NCI-H1105 treated with DMSO at 0.1 percent for 48 hours (cell line): ENCODE results near the gene MBD3.
A peak's percentile ranks its signal among the peaks of the same experiment; 100 is the strongest.

Experiments used
- DNase-seq: peaks from one replicate; lab custom pipeline; 2025; lab: John Stamatoyannopoulos, UW

The MBD3 gene

DNA sequence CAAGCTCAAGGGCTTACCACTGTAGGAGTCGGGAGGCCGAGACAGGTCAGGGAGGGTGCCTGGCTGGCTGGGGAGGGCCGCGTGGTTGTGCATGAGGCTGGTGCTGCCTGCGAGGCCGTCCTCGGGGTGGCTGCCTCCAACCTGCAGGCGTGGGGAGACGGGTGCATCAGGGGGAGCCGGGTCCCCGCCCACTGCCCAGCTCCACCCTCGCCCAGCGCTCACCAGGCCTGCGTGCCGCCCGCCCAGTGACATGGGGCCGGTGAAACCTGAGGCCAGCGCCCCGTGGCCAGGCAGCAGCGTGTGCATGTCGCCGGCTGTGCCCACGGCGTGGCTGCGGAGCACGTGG is 26.4 kb upstream of the MBD3 start:
- DNase-seq = no peak

DNA sequence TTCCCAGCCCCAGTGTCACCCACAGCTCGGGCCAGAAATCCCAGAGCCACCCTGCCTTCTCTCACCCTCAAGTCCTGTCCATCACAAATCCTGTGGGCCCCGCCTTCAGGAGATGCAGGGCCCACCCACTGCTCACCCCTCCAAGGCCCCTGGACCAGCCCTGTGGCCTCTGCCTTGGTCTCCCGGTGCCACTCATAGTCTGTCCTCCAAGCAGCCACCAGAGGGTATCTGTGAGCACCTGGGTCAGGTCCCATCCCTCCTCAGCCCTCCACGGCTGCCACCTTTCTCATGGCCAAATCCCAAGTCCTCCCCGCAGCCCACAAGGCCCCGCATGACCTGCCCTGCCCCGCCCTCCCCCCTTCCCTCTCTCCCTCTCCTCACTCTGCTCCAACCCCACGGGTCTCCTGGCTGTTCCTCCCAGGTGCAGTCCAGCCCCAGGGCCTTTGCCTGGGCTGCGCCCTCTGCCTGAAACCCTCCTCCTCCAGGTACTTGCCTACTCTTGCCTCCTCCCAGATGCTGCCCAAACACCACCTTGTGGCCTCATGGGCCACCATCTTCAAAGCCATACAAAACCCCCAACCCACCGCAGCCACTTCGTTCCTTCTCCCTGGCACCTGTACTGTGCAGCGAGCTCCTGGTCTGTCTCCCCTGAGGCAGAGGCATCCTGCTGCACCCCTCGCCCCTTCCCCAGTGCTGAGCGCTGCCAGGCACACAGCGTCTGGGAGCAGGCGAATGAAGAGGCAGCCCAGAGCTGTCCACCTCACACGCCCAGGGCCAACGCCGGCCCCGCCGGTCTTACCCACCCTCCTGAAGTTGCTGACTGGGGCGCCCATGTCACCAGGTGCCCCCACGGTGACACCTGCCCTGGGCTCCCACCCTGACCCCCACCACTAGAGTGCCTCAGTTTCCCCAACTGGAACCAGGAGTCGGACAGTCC is 25.8 kb upstream of the MBD3 start:
- DNase-seq = peak; percentile 5

GRCh38 chr19:1616875-1617274 is 24.2 kb upstream of the MBD3 start:
- no peak for DNase-seq

- no peak for DNase-seq
These were observed 23.7 kb upstream of the MBD3 start for GRCh38 chr19:1616396-1616795.

- DNase-seq = no peak
These were observed 22.6 kb upstream of the MBD3 start for GRCh38 chr19:1615156-1615765.

- no peak for DNase-seq
These were observed 21.3 kb upstream of the MBD3 start for GRCh38 chr19:1613808-1614570.

DNA sequence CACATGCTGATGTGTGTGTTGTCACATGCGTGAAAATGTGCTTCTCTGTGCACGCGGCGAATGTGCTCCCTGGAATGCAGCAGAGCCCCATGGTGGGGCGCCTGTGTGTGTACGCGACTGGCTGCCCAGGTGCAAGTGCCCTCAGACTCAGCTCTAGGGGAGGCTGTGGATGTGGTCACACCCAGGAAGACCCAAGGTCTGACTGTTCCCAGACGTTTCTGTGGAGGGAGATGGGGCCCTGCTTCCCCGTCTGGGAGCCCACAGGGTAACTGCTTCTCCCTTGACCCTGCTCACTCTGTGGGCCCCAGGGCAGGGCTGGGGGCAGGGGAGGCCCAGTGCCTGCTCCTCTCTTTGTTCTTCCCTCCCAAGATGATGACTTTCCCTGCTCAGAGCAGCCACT is 20.5 kb upstream of the MBD3 start:
- DNase-seq = no peak

DNA sequence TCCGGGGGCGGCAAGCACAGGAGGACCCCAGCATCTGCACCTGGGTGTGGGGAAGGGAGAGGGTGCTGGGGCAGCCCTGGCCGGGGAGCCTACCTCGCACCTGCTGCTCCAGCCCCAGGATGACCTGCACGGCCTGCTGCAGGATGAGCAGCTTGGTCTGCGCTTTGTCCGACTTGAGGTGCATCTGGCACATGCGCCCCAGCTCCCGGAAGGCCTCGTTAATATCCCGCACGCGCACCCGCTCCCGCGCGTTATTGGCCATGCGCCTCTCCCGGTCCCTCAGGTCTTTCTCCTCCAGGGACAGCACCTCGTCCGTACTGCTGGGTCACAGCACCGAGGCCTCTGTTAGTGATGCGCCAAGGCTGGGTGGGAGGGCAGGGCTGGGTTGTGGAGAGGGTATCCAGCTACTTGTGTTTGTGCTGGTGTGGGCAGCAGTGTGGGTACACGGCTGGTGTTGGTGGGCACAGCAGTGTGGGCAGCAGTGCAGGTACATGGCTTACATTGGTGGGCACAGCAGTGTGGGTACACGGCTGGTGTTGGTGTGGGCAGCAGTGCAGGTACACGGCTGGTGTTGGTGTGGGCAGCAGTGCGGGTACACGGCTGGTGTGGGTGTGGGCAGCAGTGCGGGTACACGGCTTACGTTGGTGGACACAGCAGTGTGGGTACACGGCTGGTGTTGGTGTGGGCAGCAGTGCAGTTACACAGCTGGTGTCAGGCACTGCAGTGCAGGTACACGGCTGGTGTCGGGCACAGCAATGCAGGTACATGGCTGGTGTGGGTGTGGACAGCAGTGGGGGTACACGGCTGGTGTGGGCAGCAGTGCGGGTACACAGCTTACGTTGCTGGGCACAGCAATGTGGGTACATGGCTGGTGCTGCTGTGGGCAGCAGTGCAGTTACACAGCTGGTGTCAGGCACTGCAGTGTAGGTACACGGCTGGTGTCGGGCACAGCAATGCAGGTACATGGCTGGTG is 19.7 kb upstream of the MBD3 start:
- no peak for DNase-seq

GRCh38 chr19:1611353-1611752 is 18.7 kb upstream of the MBD3 start:
- DNase-seq = no peak

DNA sequence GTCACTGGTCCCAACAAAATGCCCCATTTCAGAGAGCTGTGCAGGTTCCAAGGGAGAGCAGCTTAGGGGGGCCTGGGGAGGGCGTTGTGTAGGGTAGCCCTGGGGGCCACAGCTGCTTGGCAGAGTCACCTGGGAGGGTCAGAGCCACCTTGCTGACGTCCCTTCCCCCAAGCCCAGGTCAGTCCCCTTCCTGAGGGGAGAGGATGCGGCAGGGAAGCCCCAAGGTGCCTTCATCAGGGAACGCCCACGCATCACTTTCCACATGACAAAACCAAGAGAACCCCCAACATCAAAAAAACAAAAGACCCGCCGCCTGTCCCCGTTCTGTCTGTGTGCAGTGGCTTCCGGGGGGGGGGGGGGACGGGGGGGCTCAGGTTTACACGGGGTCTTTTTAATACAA is 17.9 kb upstream of the MBD3 start:
- no peak for DNase-seq

- DNase-seq = no peak
These were observed 17.2 kb upstream of the MBD3 start for GRCh38 chr19:1609680-1610474.

GRCh38 chr19:1609103-1609396 is 16.4 kb upstream of the MBD3 start:
- no peak for DNase-seq

DNA sequence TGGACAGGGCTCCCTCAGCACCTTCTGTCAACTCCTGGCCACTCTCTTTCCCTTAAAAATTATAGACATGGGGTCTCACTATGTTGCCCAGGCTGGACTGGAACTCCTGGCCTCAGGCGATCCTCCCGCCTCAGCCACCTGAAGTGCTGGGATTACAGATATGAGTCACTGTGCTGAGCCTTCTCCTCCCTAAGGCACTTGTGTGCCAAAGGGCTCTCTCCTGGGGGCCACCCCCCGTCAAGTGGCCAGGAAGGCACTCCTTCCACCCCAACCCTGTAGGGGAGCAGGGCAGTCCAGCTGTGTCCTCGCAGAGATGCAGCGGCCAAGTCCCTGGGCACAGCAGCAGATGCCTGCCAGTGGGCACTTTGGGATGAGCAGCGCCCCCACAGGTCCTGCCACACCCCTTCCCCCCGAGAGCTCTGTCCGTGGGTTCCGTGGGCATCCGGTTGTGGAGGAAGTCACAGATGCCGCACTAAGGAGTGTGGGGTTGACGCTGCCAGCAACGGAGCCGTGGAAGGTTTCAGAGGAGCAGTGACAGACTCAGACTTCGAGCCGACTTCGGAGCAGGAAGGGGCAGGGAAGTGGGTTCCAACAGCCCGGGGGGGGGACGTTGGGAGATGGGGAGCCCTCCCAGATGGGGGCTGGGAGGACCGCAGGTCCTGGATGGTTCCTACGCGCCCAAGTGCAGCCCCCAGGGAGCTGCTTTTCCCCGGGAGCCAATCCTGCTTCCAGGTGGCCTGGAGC is 15.9 kb upstream of the MBD3 start:
- no peak for DNase-seq

DNA sequence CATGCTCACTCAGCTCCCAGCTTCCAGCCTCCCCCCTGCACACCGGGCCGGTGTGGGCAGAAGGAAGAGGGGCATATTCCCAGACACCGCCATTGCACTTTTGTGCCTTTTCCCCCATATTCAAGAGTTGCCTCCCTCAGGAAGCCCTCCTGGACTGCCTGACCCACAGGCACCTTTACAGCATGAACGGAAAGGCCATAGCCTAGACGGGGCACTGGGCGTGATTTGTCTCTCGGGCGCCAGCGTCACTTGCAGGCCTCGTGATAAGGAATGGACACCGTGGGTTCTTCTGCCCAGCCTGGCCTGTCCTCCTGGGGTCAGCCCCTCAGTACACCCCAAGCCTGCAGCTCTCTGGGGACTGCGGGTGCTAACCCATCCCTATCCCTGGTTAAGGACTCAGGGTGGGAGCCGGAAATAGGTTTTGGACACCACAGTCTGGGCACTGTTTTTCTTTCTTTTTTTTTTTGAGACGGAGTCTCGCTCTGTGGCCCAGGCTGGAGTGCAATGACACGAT is 13.5 kb upstream of the MBD3 start:
- DNase-seq = no peak

DNA sequence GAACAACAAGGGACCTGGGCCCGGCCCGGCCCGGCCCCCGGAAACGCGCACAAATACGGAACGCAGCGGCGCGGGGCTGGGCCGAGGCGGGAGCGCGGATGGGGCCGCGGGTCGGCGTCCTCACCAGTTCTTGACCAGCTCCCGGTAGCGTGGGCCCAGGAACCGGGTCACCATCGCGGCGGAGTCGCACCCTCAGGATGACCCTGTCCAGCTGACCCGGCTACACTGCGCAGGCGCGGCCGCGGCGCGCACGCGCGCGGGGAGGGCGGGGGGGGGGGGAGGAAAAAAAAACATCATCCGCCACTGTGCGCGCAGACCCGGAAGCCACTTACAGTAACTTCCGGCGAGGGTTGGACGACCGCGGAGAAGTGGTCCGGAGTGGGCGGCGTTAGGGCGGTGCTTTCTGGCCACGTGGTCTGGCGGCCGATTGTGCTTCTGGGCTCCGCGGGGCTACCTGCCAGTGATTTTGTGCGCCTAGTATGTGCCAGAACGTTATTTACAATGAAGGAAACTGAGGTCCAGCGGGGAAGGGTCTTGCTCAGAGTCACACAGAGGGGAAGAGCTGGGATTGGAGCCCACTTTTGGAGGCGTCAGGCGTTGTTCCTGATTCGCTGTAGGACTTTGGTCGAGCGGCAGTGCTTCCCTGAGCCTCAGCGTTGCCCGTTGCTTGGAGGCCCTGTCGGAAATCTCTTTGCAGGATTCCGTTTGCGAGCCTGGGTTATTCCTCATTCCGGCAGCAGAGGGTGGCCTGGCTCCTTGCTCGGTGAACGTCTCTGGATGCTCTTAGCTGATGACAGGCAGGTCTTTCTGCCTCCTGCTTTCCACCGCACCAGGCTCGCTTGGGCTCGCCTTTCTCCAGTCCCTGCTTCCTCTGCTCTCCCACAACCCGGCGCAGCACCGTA is 12.8 kb upstream of the MBD3 start, which contains the start of gene UQCR11:
UQCR11 (minus strand) TSS at position 227 of the 902 bp plus-strand sequence; CDS start at position 174, 53 bp downstream.
- peak; percentile 96 for DNase-seq

DNA sequence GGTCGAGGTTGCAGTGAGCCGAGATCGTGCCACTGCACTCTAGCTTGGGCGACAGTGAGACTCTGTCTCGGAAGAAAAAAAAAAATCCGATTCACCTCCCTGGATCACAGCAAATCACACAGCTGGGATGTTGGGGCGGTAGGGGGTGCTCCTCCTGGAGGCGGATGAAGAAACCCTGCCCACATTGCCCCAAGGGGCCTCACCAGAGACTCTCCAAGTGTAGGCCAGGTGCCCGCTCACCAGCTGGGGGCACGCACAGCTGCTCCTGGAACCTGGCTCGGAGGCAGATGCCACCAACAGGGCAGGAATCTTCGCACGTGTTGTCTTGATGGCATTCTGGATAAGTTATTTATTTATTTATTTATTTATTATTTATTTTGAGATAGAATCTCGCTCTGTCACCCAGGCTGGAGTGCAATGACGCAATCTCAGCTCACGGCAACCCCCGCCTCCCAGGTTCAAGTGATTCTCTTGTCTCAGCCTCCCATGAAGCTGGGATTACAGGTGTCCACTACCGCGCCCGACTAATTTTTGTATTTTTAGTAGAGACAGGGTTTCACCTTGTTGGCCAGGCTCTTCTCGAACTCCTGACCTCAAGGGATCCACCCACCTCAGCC is 9.5 kb upstream of the MBD3 start:
- DNase-seq = no peak

DNA sequence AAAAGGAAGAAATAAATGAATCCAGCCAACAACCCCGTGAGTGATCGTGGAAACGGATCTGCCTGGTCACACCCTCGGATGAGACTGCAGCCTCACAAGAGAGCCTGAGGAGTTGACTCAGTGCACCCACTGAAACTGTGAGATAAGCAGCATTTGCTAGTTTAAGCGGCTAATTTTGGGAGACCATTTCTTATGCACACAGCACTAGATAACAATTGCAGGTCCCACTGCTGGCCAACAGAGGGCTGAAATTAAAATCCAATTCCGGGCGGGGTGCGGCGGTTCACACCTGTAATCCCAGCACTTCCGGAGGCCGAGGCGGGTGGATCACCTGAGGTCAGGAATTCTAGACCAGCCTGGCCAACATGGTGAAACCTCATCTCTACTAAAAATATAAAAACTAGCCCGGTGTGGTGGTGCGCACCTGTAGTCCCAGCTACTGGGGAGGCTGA is 9.0 kb upstream of the MBD3 start:
- no peak for DNase-seq

- DNase-seq = no peak
These were observed 6.8 kb upstream of the MBD3 start for GRCh38 chr19:1599460-1599846.
